GM23338 (cell line): ENCODE measurements around the gene HSH2D. TPM values are rescaled to one million over a fixed set of nuclear protein-coding genes. Genes with fewer than 3 reads are reported as not detected.

ENCODE experiments used
- ATAC-seq: fragments of 200-7000 bp; cut with Tn5 transposase; 3 replicates; pipeline ENCODE4 v1.9.1; 2020
- DNase-seq: peaks from one replicate; pipeline ENCODE4 v3.0.0-alpha.2; 2015; ENCODE audit warnings: low spot score
- H2AFZ ChIP-seq: fragments of 200-600 bp; sonication (generic); 2 replicates; pipeline ENCODE4 v1.8.0; 2016; ENCODE audit warnings: antibody characterized with exemption, mild to moderate bottlenecking, moderate library complexity
- H3F3A ChIP-seq: fragments of 200-600 bp; sonication (generic); replicated peaks from 2 replicates; pipeline ENCODE4 v1.8.0; 2017; ENCODE audit warnings: antibody characterized with exemption, mixed run types, low read depth
- H3K27ac ChIP-seq: fragments of 200-600 bp; sonication (generic); 2 replicates; pipeline ENCODE4 v1.6.1; 2016; ENCODE audit warnings: low read depth
- H3K27me3 ChIP-seq: fragments of 200-600 bp; sonication (generic); 2 replicates; pipeline ENCODE4 v1.8.0; 2016; ENCODE audit warnings: mild to moderate bottlenecking, mixed run types, moderate library complexity; ENCODE audit not compliant: insufficient read depth
- H3K36me3 ChIP-seq: fragments of 200-600 bp; sonication (generic); 2 replicates; pipeline ENCODE4 v1.8.0; 2016; ENCODE audit warnings: mild to moderate bottlenecking; ENCODE audit not compliant: insufficient read depth
- H3K4me1 ChIP-seq: fragments of 200-600 bp; sonication (generic); 2 replicates; pipeline ENCODE4 v1.8.0; 2016; ENCODE audit warnings: mild to moderate bottlenecking, moderate library complexity; ENCODE audit not compliant: insufficient read depth
- H3K4me2 ChIP-seq: fragments of 200-600 bp; sonication (generic); 2 replicates; pipeline ENCODE4 v1.7.1; 2017; ENCODE audit warnings: mixed run types
- H3K4me3 ChIP-seq: fragments of 200-600 bp; sonication (generic); 2 replicates; pipeline ENCODE4 v1.6.1; 2016; ENCODE audit warnings: mixed run types
- H3K79me2 ChIP-seq: fragments of 200-600 bp; sonication (generic); replicated peaks from 2 replicates; pipeline ENCODE4 v1.8.0; 2017; ENCODE audit warnings: mild to moderate bottlenecking; ENCODE audit not compliant: insufficient read depth
- H3K9me2 ChIP-seq: fragments of 200-600 bp; sonication (generic); 2 replicates; pipeline ENCODE4 v1.8.0; 2017; ENCODE audit not compliant: insufficient read depth
- H4K20me1 ChIP-seq: fragments of 200-600 bp; sonication (generic); replicated peaks from 2 replicates; pipeline ENCODE4 v1.8.0; 2017; ENCODE audit warnings: mild to moderate bottlenecking; ENCODE audit not compliant: insufficient read depth
- H3K27ac Mint-ChIP-seq: 2 replicates; pipeline ENCODE4 v1.8.0; 2020; ENCODE audit warnings: inconsistent platforms, mild to moderate bottlenecking, moderate library complexity, mixed read lengths
- H3K27me3 Mint-ChIP-seq: 3 replicates; pipeline ENCODE4 v1.8.0; 2022; ENCODE audit warnings: low read depth, mild to moderate bottlenecking, moderate library complexity, mixed read lengths, inconsistent platforms; ENCODE audit not compliant: insufficient read depth, poor library complexity
- H3K36me3 Mint-ChIP-seq: 3 replicates; pipeline ENCODE4 v1.8.0; 2021; ENCODE audit warnings: low read depth, mild to moderate bottlenecking, inconsistent platforms, moderate library complexity, mixed read lengths
- H3K4me1 Mint-ChIP-seq: 3 replicates; pipeline ENCODE4 v1.8.0; 2020; ENCODE audit warnings: mild to moderate bottlenecking, inconsistent platforms, mixed read lengths
- H3K4me3 Mint-ChIP-seq: 3 replicates; pipeline ENCODE4 v1.8.0; 2021; ENCODE audit warnings: moderate library complexity, mild to moderate bottlenecking, inconsistent platforms, mixed read lengths
- H3K9me3 Mint-ChIP-seq: 3 replicates; pipeline ENCODE4 v1.8.0; 2020; ENCODE audit warnings: moderate library complexity, mild to moderate bottlenecking, inconsistent platforms, mixed read lengths
- CTCF ChIP-seq, 2 experiments: fragments of 200-600 bp in 1 of 2; sonication (generic) in 1 of 2; conservative IDR thresholded peaks; 2 replicates each; pipeline versions ENCODE4 v1.5.1 to v1.6.1; 2016 to 2017; ENCODE audit warnings: antibody characterized with exemption in 2 of 2, low read depth in 2 of 2, mild to moderate bottlenecking in 2 of 2, moderate library complexity in 1 of 2
- ETS1 ChIP-seq: IDR thresholded peaks from 2 replicates; pipeline ENCODE4 v1.6.1; 2016; ENCODE audit warnings: antibody characterized with exemption
- EZH2phosphoT487 ChIP-seq: fragments of 200-600 bp; sonication (generic); IDR thresholded peaks from one replicate; pipeline ENCODE4 v1.8.1; 2018; ENCODE audit warnings: antibody characterized with exemption; ENCODE audit not compliant: unreplicated experiment
- NANOG ChIP-seq: IDR thresholded peaks from 2 replicates; pipeline ENCODE4 v1.6.1; 2016; ENCODE audit warnings: antibody characterized with exemption, borderline replicate concordance
- POLR2AphosphoS5 ChIP-seq: IDR thresholded peaks from 2 replicates; pipeline ENCODE4 v1.6.1; 2016; ENCODE audit warnings: antibody characterized with exemption, low read depth
- REST ChIP-seq: IDR thresholded peaks from one replicate; pipeline ENCODE4 v1.6.1; 2018; ENCODE audit warnings: antibody characterized with exemption; ENCODE audit not compliant: unreplicated experiment
- ZNF114 ChIP-seq: fragments of 250-450 bp; sonication (Bioruptor Pico); IDR thresholded peaks from 2 replicates; pipeline ENCODE4 v1.5.0; 2020; ENCODE audit warnings: mild to moderate bottlenecking, moderate library complexity
- ZNF331 ChIP-seq: fragments of 250-450 bp; sonication (Bioruptor Pico); IDR thresholded peaks from 2 replicates; pipeline ENCODE4 v1.5.0; 2020; ENCODE audit warnings: low read depth, mild to moderate bottlenecking, moderate library complexity
- polyA plus RNA-seq: library from polyadenylated mRNA; unstranded; fragments of >200 nt; fragmentation: Nextera tagmentation; extraction: Ambion mirVana; gene quantifications from 2 replicates; pipeline ENCODE4 v1.2.1, GENCODE V29; 2016
- total RNA-seq: library from RNA; depleted of rRNA; stranded (reverse); fragments of >200 nt; shearing (Covaris generic); gene quantifications from 2 replicates; pipeline ENCODE4 v1.2.3, GENCODE V29; 2014
- TF ChIP-seq, protein P1 (sequence below): fragments of 250-450 bp; sonication (Bioruptor Pico); IDR thresholded peaks from 2 replicates; pipeline ENCODE4 v1.5.0; 2020; ENCODE audit warnings: mild to moderate bottlenecking, moderate library complexity

Gene HSH2D
- total and polyA plus RNA-seq, 2 experiments from 2014 or later = 0.81 to 1.4 TPM

GRCh38 chr19:16155128-16155527 lies 11.6 kb downstream of the HSH2D start:
- H3K79me2 ChIP-seq = no peaks in the 10 kb centered on the region
- Mint-ChIP-seq H3K36me3 (no peaks in the 10 kb centered on the region; the same call in 2 of the 3 replicates), H3K27me3 (peaks cover 11% of the 10 kb centered on the region), H3K27ac (no peak overlapping the region), H3K4me1 (no peaks in the 10 kb centered on the region), H3K9me3 (peaks cover 2% of the 10 kb centered on the region; the same call in 1 of the 3 replicates), H3K4me3 (no peak overlapping the region; the same call in 2 of the 3 replicates)
- H3K36me3 ChIP-seq = no peaks in the 10 kb centered on the region
- H3K27me3 ChIP-seq = no peaks in the 10 kb centered on the region
- H3K4me3 ChIP-seq = no peak overlapping the region
- ATAC-seq (no peak), DNase-seq (no peak)
- no peaks in the 10 kb centered on the region for H4K20me1 ChIP-seq
- H3K4me1 ChIP-seq = no peaks in the 10 kb centered on the region
- no peak overlapping the region for H3K27ac ChIP-seq
- no peak for TF ChIP-seq ZNF114 (CRISPR knock-in tag)
- TF ChIP-seq EZH2phosphoT487 = no peak
- no peak for TF ChIP-seq ETS1
- TF ChIP-seq, protein P1, sequence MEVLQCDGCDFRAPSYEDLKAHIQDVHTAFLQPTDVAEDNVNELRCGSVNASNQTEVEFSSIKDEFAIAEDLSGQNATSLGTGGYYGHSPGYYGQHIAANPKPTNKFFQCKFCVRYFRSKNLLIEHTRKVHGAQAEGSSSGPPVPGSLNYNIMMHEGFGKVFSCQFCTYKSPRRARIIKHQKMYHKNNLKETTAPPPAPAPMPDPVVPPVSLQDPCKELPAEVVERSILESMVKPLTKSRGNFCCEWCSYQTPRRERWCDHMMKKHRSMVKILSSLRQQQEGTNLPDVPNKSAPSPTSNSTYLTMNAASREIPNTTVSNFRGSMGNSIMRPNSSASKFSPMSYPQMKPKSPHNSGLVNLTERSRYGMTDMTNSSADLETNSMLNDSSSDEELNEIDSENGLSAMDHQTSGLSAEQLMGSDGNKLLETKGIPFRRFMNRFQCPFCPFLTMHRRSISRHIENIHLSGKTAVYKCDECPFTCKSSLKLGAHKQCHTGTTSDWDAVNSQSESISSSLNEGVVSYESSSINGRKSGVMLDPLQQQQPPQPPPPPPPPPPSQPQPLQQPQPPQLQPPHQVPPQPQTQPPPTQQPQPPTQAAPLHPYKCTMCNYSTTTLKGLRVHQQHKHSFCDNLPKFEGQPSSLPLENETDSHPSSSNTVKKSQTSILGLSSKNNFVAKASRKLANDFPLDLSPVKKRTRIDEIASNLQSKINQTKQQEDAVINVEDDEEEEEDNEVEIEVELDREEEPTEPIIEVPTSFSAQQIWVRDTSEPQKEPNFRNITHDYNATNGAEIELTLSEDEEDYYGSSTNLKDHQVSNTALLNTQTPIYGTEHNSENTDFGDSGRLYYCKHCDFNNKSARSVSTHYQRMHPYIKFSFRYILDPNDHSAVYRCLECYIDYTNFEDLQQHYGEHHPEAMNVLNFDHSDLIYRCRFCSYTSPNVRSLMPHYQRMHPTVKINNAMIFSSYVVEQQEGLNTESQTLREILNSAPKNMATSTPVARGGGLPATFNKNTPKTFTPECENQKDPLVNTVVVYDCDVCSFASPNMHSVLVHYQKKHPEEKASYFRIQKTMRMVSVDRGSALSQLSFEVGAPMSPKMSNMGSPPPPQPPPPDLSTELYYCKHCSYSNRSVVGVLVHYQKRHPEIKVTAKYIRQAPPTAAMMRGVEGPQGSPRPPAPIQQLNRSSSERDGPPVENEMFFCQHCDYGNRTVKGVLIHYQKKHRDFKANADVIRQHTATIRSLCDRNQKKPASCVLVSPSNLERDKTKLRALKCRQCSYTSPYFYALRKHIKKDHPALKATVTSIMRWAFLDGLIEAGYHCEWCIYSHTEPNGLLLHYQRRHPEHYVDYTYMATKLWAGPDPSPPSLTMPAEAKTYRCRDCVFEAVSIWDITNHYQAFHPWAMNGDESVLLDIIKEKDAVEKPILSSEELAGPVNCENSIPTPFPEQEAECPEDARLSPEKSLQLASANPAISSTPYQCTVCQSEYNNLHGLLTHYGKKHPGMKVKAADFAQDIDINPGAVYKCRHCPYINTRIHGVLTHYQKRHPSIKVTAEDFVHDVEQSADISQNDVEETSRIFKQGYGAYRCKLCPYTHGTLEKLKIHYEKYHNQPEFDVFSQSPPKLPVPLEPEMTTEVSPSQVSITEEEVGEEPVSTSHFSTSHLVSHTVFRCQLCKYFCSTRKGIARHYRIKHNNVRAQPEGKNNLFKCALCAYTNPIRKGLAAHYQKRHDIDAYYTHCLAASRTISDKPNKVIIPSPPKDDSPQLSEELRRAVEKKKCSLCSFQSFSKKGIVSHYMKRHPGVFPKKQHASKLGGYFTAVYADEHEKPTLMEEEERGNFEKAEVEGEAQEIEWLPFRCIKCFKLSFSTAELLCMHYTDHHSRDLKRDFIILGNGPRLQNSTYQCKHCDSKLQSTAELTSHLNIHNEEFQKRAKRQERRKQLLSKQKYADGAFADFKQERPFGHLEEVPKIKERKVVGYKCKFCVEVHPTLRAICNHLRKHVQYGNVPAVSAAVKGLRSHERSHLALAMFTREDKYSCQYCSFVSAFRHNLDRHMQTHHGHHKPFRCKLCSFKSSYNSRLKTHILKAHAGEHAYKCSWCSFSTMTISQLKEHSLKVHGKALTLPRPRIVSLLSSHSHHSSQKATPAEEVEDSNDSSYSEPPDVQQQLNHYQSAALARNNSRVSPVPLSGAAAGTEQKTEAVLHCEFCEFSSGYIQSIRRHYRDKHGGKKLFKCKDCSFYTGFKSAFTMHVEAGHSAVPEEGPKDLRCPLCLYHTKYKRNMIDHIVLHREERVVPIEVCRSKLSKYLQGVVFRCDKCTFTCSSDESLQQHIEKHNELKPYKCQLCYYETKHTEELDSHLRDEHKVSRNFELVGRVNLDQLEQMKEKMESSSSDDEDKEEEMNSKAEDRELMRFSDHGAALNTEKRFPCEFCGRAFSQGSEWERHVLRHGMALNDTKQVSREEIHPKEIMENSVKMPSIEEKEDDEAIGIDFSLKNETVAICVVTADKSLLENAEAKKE (CRISPR knock-in tag) = no peak
- TF ChIP-seq REST = no peak
- no peak for TF ChIP-seq POLR2AphosphoS5
- TF ChIP-seq ZNF331 (CRISPR knock-in tag) = no peak
- TF ChIP-seq CTCF (conservative IDR thresholded peaks at IDR 0.05; ENCODE audit: low read depth in 2 of 2) = no peak
- no peak for TF ChIP-seq NANOG
- no peak overlapping the region for H3K4me2 ChIP-seq
- H3K9me2 ChIP-seq = no peaks in the 10 kb centered on the region
- H3F3A ChIP-seq = no peaks in the 10 kb centered on the region
- H2AFZ ChIP-seq = no peak overlapping the region
